Measurements from ENCODE around the gene TH. TPM values are rescaled to one million over a fixed set of nuclear protein-coding genes. Genes with fewer than 3 reads are reported as not detected.

TH gene
- total and polyA plus RNA-seq, 2 experiments from 2014 or later = 0.34 TPM; not detected in 1

- no peak overlapping the region for H3K27ac Mint-ChIP-seq
These were observed 35.9 kb downstream of the TH start for GRCh38 chr11:2135648-2136201.

GRCh38 chr11:2135018-2135569, 36.5 kb downstream of the TH start:
- Mint-ChIP-seq H3K27me3 (ENCODE audit: insufficient read depth, low read depth, poor library complexity) (peaks cover 61% of the 10 kb centered on the region), H3K36me3 (ENCODE audit: low read depth) (no peaks in the 10 kb centered on the region), H3K9me3 (no peaks in the 10 kb centered on the region), H3K4me3 (no peak overlapping the region; the same call in 2 of the 3 replicates), H3K4me1 (peaks cover 9% of the 10 kb centered on the region; the same call in 2 of the 3 replicates), H3K27ac (no peak overlapping the region)
- H3K4me3 ChIP-seq = no peak overlapping the region
- peaks cover 3% of the 10 kb centered on the region; the same call in 1 of the 2 replicates for H3K4me1 ChIP-seq (ENCODE audit: insufficient read depth)
- H3K4me2 ChIP-seq = no peak overlapping the region
- no peaks in the 10 kb centered on the region for H3K79me2 ChIP-seq (replicated peaks; ENCODE audit: insufficient read depth)
- H4K20me1 ChIP-seq (replicated peaks; ENCODE audit: insufficient read depth) = no peaks in the 10 kb centered on the region
- H3K36me3 ChIP-seq (ENCODE audit: insufficient read depth) = no peaks in the 10 kb centered on the region
- H3K27ac ChIP-seq (ENCODE audit: low read depth) = no peak overlapping the region
- H2AFZ ChIP-seq = no peak overlapping the region
- no peaks in the 10 kb centered on the region for H3K9me2 ChIP-seq (ENCODE audit: insufficient read depth)
- ATAC-seq = no peak
- no peak for DNase-seq (ENCODE audit: low spot score)
- H3F3A ChIP-seq (replicated peaks; ENCODE audit: low read depth) = no peaks in the 10 kb centered on the region
- peaks cover 46% of the 10 kb centered on the region for H3K27me3 ChIP-seq (ENCODE audit: insufficient read depth)
- no peak for TF ChIP-seq EZH2phosphoT487 (IDR thresholded peaks at IDR 0.05; ENCODE audit: unreplicated experiment)
- TF ChIP-seq EZH2 (IDR thresholded peaks at IDR 0.05; ENCODE audit: low read depth, unreplicated experiment) = no peak
- TF ChIP-seq, protein P1, sequence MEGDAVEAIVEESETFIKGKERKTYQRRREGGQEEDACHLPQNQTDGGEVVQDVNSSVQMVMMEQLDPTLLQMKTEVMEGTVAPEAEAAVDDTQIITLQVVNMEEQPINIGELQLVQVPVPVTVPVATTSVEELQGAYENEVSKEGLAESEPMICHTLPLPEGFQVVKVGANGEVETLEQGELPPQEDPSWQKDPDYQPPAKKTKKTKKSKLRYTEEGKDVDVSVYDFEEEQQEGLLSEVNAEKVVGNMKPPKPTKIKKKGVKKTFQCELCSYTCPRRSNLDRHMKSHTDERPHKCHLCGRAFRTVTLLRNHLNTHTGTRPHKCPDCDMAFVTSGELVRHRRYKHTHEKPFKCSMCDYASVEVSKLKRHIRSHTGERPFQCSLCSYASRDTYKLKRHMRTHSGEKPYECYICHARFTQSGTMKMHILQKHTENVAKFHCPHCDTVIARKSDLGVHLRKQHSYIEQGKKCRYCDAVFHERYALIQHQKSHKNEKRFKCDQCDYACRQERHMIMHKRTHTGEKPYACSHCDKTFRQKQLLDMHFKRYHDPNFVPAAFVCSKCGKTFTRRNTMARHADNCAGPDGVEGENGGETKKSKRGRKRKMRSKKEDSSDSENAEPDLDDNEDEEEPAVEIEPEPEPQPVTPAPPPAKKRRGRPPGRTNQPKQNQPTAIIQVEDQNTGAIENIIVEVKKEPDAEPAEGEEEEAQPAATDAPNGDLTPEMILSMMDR (conservative IDR thresholded peaks at IDR 0.05; ENCODE audit: low read depth in 2 of 2) = no peak
- TF ChIP-seq ZNF331 (CRISPR knock-in tag; IDR thresholded peaks at IDR 0.05; ENCODE audit: low read depth) = no peak
- no peak for TF ChIP-seq NANOG (IDR thresholded peaks at IDR 0.05; ENCODE audit: borderline replicate concordance)

More at GRCh38 chr11:2135648-2136201, 35.9 kb downstream of the TH start:
- Mint-ChIP-seq H3K27me3 (ENCODE audit: insufficient read depth, low read depth, poor library complexity) (peaks cover 65% of the 10 kb centered on the region), H3K9me3 (no peaks in the 10 kb centered on the region), H3K36me3 (ENCODE audit: low read depth) (no peaks in the 10 kb centered on the region), H3K4me1 (peaks cover 9% of the 10 kb centered on the region; the same call in 2 of the 3 replicates), H3K4me3 (no peak overlapping the region; the same call in 2 of the 3 replicates)
- DNase-seq (ENCODE audit: low spot score) (no peak), ATAC-seq (no peak)
- H3K4me3 ChIP-seq = no peak overlapping the region
- H3F3A ChIP-seq (replicated peaks; ENCODE audit: low read depth) = no peaks in the 10 kb centered on the region
- no peaks in the 10 kb centered on the region for H3K79me2 ChIP-seq (replicated peaks; ENCODE audit: insufficient read depth)
- no peak for TF ChIP-seq ETS1 (IDR thresholded peaks at IDR 0.05)
- no peak for TF ChIP-seq EZH2 (IDR thresholded peaks at IDR 0.05; ENCODE audit: low read depth, unreplicated experiment)
- no peak for TF ChIP-seq STAT1 (IDR thresholded peaks at IDR 0.05; ENCODE audit: unreplicated experiment)
- no peak for TF ChIP-seq ZNF114 (CRISPR knock-in tag; IDR thresholded peaks at IDR 0.05)
- no peak for TF ChIP-seq POLR2AphosphoS5 (IDR thresholded peaks at IDR 0.05; ENCODE audit: low read depth)
- no peak for TF ChIP-seq ZNF331 (CRISPR knock-in tag; IDR thresholded peaks at IDR 0.05; ENCODE audit: low read depth)
- TF ChIP-seq, protein P2, sequence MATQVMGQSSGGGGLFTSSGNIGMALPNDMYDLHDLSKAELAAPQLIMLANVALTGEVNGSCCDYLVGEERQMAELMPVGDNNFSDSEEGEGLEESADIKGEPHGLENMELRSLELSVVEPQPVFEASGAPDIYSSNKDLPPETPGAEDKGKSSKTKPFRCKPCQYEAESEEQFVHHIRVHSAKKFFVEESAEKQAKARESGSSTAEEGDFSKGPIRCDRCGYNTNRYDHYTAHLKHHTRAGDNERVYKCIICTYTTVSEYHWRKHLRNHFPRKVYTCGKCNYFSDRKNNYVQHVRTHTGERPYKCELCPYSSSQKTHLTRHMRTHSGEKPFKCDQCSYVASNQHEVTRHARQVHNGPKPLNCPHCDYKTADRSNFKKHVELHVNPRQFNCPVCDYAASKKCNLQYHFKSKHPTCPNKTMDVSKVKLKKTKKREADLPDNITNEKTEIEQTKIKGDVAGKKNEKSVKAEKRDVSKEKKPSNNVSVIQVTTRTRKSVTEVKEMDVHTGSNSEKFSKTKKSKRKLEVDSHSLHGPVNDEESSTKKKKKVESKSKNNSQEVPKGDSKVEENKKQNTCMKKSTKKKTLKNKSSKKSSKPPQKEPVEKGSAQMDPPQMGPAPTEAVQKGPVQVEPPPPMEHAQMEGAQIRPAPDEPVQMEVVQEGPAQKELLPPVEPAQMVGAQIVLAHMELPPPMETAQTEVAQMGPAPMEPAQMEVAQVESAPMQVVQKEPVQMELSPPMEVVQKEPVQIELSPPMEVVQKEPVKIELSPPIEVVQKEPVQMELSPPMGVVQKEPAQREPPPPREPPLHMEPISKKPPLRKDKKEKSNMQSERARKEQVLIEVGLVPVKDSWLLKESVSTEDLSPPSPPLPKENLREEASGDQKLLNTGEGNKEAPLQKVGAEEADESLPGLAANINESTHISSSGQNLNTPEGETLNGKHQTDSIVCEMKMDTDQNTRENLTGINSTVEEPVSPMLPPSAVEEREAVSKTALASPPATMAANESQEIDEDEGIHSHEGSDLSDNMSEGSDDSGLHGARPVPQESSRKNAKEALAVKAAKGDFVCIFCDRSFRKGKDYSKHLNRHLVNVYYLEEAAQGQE (IDR thresholded peaks at IDR 0.05; ENCODE audit: unreplicated experiment) = no peak
- no peak overlapping the region for H3K4me2 ChIP-seq
- no peaks in the 10 kb centered on the region for H3K36me3 ChIP-seq (ENCODE audit: insufficient read depth)
- no peak overlapping the region for H2AFZ ChIP-seq
- no peaks in the 10 kb centered on the region for H3K9me2 ChIP-seq (ENCODE audit: insufficient read depth)
- H4K20me1 ChIP-seq (replicated peaks; ENCODE audit: insufficient read depth) = no peaks in the 10 kb centered on the region
- peaks cover 3% of the 10 kb centered on the region; the same call in 1 of the 2 replicates for H3K4me1 ChIP-seq (ENCODE audit: insufficient read depth)
- H3K27ac ChIP-seq (ENCODE audit: low read depth) = no peak overlapping the region
- peaks cover 52% of the 10 kb centered on the region for H3K27me3 ChIP-seq (ENCODE audit: insufficient read depth)

Data from GM23338 (cell line).